COLO668 (cell line): ENCODE data around the gene DAD1.

Experiments used
- DNase-seq: peaks from one replicate; lab custom pipeline; 2025; ENCODE audit not compliant: unreplicated experiment; lab: John Stamatoyannopoulos, UW

DAD1 gene

DNA sequence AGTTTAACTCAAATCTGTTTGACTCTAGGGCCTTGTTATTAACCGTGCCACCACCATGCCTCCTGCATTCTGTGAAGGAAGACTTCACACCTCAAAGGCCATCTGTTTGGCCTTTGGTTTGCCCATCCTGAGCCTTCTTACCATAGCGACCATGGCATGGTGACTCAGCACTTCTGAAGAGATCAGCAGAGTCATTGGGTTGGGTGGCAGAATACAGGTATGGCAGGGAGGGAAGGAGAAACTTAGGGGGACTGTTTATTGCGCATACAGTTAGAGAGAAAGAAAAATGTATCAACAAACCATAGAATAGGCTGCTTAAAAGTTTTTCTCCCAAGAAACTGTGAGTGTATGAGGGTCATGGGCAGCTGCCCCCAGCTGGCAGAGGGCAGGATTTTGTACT is 49.2 kb downstream of the DAD1 start:
- DNase-seq = no peak

DNA sequence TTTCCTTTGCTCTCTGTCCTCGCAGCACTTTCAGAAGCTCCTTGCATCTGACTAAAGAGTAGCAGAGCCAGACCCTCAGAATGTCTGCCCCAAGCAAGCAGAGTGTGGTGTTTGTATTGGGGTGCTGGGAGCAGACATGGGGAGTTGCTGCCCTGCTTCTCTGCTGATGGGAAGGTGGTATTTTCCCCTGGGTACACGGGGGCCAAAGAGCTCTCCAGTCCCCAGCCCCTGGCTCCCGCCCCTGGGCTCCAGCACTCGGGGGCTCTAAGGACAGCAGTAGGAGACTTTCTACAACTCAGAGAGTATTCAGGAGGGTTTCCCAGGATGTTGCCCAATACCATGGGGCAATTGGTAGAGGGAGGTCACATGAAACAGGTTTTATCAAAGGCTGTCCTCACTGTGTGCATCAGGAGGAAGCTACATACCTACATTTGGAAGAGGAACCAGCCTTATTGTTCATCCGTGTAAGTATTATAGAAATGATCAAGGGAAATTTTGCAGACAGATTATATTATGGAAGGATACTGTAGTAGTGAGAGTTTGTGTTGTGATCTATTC is 50.3 kb downstream of the DAD1 start:
- DNase-seq = no peak

DNA sequence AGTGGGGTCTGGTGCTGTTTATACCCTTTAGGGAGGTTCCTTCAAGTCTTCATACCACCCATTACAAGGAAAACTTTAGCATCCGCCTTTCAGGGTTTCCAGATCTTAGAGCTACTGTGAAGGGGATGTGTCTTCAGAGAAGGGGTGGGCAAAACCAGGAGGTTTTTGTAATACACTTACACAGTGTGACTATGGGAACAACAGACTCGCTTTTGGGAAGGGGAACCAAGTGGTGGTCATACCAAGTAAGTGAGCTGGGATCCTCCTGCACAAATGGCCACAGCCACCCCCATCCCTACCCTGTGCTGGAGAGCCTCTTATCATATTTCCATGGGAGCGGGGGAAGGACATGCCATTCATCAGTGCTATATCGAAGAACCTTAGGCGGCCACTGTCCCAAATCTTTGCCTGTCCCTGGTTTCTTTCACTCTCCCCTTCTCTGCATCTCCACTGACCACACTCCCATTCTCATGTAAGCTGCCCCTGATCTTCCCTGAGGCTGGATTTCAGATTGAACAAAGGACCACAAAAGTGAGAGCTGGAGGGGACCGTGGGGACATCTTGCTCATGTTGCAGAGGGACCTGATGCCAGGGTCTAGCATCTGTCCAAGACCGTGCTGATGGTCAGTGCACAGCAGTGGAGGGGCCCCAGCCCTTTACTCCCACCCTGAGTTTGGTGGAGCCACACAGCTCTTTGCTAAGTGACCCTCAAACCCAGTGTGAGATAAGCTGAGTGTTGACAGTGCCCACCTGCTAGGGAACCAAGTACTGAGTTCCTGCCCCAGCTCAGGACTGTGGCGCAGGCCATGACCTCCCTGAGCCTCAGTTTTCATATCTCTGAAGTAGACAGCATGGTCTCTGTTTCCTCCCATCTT is 51.4 kb downstream of the DAD1 start:
- DNase-seq = no peak

DNA sequence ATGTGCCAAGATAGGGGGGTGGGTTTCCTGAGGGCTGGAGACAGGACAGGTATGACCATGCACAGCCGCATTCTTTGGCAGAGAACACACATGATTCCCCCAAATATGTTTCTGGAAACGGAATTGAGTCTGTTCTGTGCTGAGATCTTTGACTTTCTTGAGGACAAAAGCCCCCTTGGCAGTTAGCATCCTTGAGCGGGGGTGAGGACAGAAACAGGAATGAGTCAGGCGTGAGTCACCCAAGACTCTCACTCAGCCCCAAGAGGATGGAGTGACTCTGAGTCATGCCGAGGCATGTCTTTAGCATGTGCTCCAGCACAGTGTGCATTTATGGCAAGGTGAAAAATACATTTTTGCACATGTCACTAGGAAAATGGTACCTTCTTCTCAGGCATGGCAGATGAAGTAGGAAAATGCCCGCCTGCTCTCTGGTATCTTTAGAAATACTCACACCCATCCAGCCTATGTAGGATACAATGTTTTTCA is 52.1 kb downstream of the DAD1 start:
- no peak for DNase-seq

DNA sequence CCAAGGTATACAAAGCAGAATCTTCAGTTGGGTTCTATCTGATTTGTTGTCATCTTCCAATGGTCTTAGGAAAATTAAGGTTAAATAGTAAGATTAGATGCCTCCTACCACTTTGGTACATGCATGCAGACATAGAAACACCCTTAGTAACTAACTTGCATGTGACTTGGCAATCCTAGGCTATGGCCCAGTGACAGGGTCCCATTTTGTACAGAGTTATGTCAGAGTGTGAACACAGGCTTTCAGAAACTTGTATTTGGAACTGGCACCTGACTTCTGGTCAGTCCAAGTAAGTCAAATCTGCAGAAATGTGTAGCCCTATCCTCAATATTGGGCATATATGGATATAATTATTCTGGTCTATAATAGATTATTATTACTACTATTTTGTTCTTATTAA is 53.1 kb downstream of the DAD1 start:
- DNase-seq = no peak

DNA sequence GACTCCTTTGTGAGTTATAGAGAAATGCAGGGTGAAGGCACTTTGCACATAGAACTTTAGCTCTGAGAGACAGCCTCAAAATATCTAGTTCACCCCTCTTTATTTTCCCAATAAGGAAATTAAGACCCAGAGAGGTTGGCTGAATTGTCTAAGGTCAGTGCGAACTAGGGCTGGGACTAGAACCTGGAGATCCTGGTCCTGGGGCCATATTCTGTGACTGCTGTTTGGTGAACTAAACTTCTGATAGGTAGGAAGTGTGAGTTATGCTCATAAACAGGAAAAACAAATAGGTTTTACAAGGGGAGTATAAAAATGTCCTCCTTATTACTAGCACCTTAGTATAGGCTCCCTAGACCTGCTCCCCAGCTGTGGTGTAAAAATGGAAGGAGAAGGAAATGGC is 53.9 kb downstream of the DAD1 start:
- DNase-seq = no peak

DNA sequence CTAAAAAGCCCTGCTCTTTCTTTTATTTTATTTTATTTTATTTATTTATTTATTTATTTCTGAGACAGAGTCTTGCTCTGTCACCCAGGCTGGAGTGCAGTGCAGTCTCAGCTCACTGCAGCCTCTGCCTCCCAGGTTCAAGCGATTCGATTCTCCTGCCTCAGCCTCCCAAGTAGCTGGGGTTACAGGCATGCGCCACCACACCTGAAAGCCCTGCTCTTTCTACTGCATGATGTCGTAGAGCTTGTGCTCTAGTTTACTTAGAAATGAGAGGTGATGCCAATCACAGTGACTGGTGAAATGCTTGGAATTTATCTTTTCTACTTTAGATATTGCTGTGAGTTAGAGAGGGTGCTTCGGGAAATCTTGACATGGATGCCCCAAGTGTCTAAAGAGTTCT is 54.5 kb downstream of the DAD1 start:
- no peak for DNase-seq

DNA sequence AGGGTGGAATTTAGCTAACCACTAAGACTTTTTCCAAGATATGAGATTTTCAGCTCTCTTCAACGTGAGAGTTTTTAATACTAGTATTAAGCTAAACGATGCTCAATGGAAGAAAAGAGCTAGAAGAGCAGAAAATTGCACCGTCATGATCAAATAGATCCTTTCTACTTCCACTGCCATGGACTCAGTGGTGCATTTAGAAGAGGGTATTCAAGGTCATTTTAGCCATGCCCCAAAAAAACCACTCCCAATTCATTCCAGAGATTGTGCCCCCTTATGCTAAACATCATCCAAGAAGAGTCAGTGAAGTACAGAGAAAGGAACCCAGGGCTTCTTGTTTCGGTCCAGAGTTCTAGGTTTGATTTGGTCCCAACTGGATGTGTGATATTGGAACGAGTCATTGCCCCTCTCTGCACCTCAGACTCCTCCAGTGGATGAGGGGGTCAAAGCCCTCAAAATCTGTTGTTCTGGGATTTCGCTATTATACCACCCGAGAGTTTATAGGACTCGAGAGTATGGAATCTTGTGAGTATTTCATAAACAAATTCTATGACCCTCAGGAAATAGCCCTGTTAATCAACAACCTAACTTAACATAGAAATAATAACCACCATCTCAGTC is 55.2 kb downstream of the DAD1 start:
- no peak for DNase-seq

DNA sequence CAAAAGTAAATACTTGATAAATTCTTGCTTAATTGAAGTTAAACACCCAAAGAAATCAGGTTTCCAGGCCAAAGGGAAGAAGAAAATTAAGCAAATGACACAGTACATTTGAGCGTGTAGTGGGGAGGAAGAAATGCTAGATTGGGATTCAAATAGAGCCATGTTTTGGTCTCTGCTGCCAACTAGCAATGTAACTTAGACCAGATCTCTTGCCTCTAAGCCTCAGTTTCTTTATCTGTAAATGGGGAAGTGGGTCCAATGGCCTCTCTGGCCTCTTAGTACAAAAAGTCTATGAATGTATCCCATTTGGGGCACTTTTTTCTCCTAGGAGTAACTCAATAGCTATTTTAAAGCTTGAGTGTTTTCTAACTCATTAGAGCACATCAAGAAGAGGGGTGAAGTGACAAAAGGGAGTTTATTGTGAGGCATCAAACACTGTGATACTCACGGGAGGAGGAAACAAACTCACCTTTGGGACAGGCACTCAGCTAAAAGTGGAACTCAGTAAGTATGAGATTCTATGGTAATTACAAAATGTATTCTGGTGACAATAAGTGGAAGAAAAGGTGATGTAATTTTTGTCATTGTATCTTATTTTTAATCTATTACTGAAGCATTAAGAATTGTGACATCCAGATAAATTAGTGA is 55.8 kb downstream of the DAD1 start:
- no peak for DNase-seq

DNA sequence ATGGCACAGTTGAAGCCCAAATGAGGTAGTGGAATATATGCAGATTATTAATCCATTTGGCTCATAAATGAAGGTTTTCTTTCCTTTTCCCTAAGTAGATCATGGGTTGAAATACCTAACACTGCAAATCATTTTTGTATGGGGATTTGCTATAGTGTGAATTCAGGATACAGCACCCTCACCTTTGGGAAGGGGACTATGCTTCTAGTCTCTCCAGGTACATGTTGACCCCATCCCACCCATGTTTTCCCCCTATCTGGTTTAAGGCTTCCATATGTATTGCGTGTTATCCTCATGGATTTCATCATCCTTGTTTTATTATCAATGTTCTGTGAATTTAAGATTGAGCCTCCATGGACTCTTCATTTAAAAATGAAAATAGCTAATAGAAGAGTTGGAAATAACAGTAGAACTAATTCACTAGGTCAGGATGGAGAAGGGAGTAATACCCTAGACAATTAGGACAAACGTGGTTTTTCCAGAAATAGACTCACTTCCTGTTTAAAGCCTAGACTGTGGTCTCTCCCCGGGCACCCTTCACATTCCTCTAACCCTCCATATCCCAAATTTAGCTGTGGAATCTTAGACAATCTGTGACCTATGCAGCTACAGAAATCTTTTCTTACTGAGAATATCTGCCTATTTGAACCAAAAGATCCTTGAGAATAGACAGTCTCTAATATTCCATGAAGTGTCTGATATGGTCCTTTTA is 56.5 kb downstream of the DAD1 start:
- DNase-seq = no peak

DNA sequence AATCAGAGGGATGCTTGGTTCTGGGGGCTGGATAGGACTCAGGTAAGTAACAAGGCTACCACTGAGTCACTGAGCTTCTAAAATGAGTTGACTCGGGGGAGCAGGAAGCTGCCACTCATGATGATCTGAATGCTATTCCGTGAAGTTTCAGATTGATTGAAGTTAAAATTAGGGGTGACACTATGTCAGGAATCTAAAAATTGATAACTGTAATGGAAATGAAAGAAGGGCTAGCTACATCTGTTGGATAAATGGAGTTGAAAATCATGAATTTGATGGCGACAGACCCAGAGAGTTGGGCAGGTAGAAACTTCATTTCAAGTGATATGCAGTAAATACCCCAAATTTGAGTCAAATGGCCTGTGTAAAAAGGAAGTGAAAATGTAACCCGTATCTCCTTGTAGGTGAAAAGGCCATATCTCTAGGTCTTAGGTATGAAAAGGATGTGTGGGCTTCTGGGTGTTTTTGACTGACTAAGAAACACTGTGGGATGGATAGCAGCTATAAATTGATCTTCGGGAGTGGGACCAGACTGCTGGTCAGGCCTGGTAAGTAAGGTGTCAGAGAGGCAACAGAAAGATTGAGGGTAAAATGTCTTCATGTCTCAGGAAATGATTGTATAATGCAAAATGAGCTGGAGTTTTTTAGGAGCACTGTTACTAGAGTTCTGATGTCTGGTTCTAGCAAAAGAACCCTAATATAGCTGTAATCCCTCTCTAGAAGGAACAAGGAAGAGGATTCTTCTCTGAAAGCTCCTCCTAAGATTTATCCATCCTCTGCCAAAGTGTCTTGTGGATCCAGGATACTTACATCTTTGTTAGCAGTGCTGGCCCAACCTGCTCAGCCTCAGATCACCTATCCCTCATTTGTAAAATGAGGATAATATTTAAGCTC is 57.3 kb downstream of the DAD1 start:
- DNase-seq = no peak

DNA sequence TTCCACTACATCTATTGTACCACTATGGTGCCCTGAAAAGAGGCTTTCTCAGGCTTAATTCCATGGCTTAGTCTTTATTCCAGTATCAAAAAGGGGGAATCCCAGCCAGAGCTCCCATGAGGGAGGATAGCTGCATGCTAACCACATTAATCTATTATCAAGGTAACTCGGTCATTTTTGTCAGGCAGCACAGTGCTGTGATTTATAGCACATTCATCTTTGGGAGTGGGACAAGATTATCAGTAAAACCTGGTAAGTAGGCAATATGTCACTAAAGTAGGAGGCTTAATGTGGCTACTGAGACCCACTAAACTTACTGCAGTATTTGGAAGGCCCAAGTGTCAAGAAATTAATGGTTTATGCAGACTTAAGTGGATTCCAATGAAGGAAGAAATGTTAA is 58.9 kb downstream of the DAD1 start:
- no peak for DNase-seq

DNA sequence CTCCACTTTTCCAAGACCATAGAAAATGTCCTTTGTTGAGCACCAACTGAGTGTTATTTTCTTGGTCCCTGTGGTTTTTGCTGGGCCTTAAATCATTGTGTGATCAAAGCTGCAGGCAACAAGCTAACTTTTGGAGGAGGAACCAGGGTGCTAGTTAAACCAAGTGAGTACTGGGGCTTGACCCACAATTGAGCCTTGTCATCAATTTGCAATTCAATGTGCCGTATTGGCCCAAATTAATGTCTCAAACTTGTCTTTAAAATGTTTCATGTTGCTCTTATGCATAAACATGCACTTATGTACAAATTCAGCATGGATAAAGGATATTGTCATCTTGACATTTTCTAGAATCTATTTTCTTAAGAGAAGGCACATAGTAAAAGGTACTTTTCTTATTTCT is 62.3 kb downstream of the DAD1 start:
- no peak for DNase-seq

DNA sequence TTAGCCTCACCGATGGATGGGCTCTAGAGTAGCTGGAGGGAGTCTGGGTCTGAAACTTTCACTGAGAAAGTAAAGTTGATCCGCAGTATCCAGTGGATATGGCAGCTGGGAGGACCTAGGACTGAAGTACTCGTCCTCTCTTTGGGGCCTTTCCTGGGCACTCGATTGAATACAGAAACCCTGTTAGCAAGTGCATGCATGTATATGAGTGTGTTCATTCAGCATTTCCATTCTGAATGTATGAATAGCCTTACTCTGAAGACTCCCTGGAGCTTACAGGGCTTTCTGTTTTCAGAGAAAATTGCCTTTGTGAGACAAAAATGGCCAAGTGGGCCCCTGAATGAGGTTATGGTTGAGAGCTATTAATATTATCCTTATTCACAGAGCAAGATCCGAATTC is 62.8 kb downstream of the DAD1 start:
- DNase-seq = no peak

DNA sequence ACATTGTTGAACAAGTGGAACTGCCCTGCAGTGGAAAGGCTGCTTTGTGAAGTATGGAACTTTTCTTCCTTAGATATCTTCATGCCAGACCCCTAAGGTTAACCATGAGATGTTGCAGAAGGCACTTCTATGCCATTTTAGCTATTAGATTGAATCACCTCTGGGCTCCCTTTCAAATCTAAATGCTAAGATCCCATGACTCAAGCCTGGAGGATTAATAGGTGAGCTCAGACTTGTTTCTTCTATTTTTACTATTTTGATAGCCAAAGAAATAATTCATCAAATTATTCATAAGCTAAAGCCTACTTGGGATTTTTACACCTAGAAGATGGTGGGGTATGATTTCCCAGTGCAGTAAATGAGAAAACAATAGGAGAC is 64.3 kb downstream of the DAD1 start:
- no peak for DNase-seq

DNA sequence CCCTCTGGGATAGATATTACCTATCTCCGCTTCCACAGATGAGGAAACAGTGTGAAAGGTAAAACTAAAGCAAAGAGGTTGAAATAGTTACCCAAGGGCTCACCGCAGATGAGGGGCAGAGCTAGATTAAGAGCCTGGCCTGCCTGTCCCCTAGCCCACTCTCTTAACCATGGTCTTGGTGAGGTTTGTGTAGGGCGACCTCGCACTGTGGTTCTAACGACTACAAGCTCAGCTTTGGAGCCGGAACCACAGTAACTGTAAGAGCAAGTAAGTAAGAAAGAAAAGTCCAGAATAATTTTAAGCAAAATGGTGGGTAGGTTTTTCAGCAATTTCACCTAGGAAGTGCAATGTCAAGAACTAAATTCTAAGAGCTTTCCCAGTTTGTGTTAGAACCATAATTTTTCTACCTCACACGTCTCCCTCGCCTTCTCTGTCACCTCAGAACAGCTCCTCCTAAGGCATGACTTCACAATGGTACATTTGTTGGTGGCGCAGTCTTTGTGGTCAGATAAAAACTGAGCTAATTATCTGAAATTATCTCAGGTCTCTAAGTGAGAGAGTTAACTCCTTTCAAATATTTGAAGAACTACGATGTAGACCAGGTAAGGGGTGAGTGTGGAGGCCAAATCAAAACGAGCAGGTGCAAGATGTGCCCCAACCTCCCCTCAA is 64.8 kb downstream of the DAD1 start:
- no peak for DNase-seq

DNA sequence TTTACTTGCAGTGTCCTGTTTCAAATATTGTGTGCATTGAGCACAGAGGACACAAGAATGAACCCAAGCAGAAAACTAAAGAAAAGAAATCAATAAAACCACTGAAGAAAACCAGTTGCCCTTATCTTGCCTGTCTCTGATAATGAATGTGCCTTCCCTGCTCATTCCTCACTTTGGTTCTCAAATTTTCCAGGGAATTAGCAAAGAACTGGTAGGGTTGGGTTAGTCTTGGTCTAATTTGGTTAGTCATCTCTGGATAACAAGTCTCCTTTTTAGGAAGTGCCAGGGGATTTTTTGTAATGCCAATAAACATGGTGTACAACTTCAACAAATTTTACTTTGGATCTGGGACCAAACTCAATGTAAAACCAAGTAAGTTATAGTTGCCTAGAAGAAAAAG is 65.7 kb downstream of the DAD1 start:
- DNase-seq = no peak

DNA sequence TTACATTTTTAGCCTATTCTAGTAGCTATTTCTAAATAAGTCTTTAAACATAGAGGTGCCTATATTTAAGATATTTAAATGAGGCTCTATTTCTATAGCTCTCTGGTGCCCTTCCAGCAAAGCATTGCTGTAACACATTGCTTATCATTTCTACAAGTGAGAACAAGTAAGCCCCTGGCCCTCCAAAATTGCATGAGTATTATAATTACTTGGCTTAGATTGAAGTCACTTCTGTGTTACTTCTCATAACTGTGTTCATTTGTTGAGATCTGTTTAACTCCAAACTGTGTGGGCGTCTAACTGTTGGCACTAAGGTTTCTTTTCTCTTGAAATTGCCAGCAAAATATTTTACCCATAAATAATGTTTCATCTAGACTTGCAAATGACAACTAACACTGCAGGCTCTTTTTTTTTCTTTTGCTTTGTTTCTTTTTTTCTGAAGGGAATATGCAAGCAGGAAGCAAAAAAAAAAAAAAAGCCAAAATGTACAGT is 66.5 kb downstream of the DAD1 start:
- no peak for DNase-seq

DNA sequence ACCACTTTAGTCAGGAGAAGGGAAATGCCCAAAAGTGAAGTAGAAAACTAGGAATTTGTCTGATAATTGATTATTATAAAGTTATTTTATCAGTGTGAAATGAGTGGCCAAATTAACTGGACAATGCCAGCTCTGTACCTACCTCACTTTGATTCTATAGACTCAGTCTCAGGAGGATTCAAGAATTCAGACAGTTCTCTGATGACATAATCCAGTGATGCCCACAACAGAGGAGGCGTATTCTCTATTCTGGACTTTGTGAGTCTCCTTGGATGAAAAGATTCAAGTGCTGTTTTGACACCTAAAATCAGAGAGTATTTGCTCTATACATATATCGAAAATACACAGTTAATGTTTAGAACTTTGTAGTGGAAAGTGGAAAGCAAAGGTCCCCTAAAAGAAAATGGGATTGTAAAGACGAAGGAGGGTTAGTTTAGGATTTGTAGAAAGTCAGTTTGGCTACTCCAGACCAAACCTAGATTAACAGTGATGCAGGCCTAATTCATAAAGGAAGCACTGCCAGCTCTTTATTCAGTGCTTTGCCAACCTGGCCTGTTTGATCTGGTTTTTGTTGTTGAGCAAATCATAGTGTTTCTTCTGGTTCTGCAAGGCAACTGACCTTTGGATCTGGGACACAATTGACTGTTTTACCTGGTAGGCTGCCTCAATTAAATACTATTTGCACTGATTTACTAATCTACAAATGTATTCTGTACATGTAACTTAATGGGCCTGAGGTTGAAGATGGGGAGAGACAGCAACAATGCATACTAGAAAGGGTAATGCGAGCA is 67.4 kb downstream of the DAD1 start:
- no peak for DNase-seq
